Right atrium auricular region (tissue), 2 donors: Measurements from ENCODE around the gene TOR1A. TPM values are rescaled to one million over a fixed set of nuclear protein-coding genes. Genes with fewer than 3 reads are reported as not detected.

Experiments
- DNase-seq: peaks from one replicate; pipeline ENCODE4 v3.0.0-alpha.2; 2019; ENCODE audit warnings: low spot score
- H3K27ac ChIP-seq, 2 donors: fragments of 200-600 bp; sonication (generic); 1 replicate in 1 of 2; 2 replicates in 1 of 2; pipeline ENCODE4 v1.5.1; 2016 to 2019
- H3K27me3 ChIP-seq, 2 donors: fragments of 200-600 bp; sonication (generic); one replicate each; pipeline versions ENCODE4 v1.5.1 to v1.6.0; 2017 to 2019
- H3K36me3 ChIP-seq: fragments of 200-600 bp; sonication (generic); one replicate; pipeline ENCODE4 v1.5.1; 2016
- H3K4me1 ChIP-seq, 2 donors: fragments of 200-600 bp; sonication (generic); one replicate each; pipeline versions ENCODE4 v1.5.1 to v1.6.0; 2017 to 2019
- H3K4me3 ChIP-seq, 2 donors: fragments of 200-600 bp; sonication (generic); 1 replicate in 1 of 2; 2 replicates in 1 of 2; pipeline ENCODE4 v1.5.1; 2017 to 2019; ENCODE audit warnings: mild to moderate bottlenecking in 1 of 2, moderate library complexity in 1 of 2
- H3K9me3 ChIP-seq, 2 donors: fragments of 200-600 bp; sonication (generic); one replicate each; pipeline ENCODE4 v1.5.1; 2019
- total RNA-seq, 2 donors: library from RNA; depleted of rRNA; stranded (reverse); fragments of >200 nt; gene quantifications; one replicate each; pipeline ENCODE4 v1.1.0, GENCODE V29; 2016
- TF ChIP-seq, protein P1 (sequence below), 2 donors: fragments of 200-600 bp; sonication (generic); IDR thresholded peaks; one replicate each; pipeline ENCODE4 v1.5.1; 2019; ENCODE audit warnings: antibody characterized with exemption in 2 of 2

TOR1A gene
- total RNA-seq, 2 donors from 2014 or later = 16.1 to 31.9 TPM

DNA sequence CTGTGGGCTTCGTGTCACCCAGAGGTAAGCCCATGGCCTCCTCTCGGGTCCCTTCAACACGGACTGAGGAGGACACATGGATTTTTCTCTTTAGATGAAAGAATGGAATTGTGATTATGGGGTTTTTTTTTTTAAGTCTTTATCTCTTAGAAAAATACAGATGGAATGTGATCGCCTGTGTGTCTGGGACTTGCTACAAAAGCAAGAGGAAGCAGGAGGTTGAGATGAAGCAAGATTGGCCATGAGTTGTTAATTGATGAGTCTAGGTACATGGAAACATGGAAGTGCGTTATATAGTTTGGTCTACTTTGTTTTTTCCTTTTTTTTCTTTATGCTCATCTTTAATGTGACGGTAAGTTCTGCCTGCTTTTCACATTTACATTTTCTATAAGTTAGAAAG lies 26.0 kb upstream of the TOR1A start:
- TF ChIP-seq, protein P1, sequence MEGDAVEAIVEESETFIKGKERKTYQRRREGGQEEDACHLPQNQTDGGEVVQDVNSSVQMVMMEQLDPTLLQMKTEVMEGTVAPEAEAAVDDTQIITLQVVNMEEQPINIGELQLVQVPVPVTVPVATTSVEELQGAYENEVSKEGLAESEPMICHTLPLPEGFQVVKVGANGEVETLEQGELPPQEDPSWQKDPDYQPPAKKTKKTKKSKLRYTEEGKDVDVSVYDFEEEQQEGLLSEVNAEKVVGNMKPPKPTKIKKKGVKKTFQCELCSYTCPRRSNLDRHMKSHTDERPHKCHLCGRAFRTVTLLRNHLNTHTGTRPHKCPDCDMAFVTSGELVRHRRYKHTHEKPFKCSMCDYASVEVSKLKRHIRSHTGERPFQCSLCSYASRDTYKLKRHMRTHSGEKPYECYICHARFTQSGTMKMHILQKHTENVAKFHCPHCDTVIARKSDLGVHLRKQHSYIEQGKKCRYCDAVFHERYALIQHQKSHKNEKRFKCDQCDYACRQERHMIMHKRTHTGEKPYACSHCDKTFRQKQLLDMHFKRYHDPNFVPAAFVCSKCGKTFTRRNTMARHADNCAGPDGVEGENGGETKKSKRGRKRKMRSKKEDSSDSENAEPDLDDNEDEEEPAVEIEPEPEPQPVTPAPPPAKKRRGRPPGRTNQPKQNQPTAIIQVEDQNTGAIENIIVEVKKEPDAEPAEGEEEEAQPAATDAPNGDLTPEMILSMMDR (IDR thresholded peaks at IDR 0.05) = no peak
- Histone ChIP-seq H3K36me3 (peaks cover 39% of the 10 kb centered on the region), H3K27ac (no peak overlapping the region)

GRCh38 chr9:129848712-129849441 lies 24.9 kb upstream of the TOR1A start:
- Histone ChIP-seq H3K27ac (no peak overlapping the region), H3K4me1 (no peaks in the 10 kb centered on the region), H3K4me3 (no peak overlapping the region), H3K36me3 (peaks cover 29% of the 10 kb centered on the region), H3K27me3 (no peaks in the 10 kb centered on the region), H3K9me3 (no peaks in the 10 kb centered on the region)
- TF ChIP-seq, protein P1 (IDR thresholded peaks at IDR 0.05) = no peak
- no peak for DNase-seq

More for the DNA sequence above, 26.0 kb upstream of the TOR1A start:
- Histone ChIP-seq H3K4me3 (no peak overlapping the region), H3K27me3 (no peaks in the 10 kb centered on the region), H3K9me3 (no peaks in the 10 kb centered on the region), H3K4me1 (no peaks in the 10 kb centered on the region)
- no peak for DNase-seq

DNA sequence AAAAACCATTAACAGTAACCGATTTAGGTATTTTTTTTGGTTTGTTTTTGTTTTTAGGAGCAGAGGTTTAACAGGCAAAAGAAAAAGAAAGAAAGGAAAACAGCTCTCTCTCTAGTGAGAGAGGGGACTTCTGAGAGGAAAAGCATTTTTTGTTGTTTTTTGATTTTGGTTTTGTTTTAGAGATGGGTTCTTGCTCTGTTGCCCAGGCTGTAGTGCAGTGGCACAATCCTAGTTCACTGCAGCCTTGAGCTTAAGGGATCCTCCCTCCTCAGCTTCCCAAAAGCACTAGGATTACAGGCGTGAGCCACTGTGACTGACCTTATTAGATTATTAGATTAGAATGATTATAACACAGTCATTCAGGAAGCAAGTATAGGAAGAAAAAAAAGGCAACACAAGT lies 21.4 kb upstream of the TOR1A start:
- Histone ChIP-seq H3K27me3 (no peaks in the 10 kb centered on the region), H3K9me3 (no peaks in the 10 kb centered on the region), H3K4me3 (no peak overlapping the region), H3K27ac (no peak overlapping the region), H3K36me3 (peaks cover 4% of the 10 kb centered on the region), H3K4me1 (no peaks in the 10 kb centered on the region)
- TF ChIP-seq, protein P1 (IDR thresholded peaks at IDR 0.05) = no peak
- no peak for DNase-seq

- no peak overlapping the region for H3K4me3 ChIP-seq
- H3K27ac ChIP-seq = no peak overlapping the region
- no peaks in the 10 kb centered on the region for H3K27me3 ChIP-seq
- DNase-seq = no peak
- TF ChIP-seq, protein P1 (IDR thresholded peaks at IDR 0.05) = no peak
- no peaks in the 10 kb centered on the region for H3K36me3 ChIP-seq
- H3K4me1 ChIP-seq = peaks cover 0 to 15% of the 10 kb centered on the region in 2 donors
- H3K9me3 ChIP-seq = no peaks in the 10 kb centered on the region
Measured at GRCh38 chr9:129841071-129841470, 17.1 kb upstream of the TOR1A start.

DNA sequence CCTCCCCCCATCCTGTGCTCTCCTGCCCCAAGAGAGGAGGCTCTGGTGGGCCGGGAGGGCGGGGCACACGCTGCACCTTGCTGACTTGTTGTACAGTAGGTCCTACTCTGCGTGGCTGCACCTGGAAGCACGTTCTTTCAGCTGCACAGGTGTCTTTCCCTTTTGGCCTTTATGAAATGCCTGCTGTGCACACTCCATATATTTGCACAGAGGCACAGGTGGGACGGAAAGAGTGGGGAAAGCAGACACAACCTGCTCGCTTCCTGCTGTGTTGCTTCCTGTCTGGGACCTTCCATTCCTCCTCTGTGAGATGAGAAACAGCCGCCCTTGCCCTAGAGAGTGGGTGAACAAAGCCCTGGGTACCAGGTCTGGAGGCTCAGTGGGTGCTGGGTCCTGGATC lies 16.1 kb upstream of the TOR1A start:
- no peak for DNase-seq
- no peak overlapping the region for H3K27ac ChIP-seq
- no peaks in the 10 kb centered on the region for H3K36me3 ChIP-seq
- TF ChIP-seq, protein P1 (IDR thresholded peaks at IDR 0.05) = no peak
- H3K4me1 ChIP-seq = peaks cover 0 to 19% of the 10 kb centered on the region in 2 donors
- no peaks in the 10 kb centered on the region for H3K27me3 ChIP-seq
- H3K4me3 ChIP-seq = no peak overlapping the region
- H3K9me3 ChIP-seq = no peaks in the 10 kb centered on the region
